WTC11 (cell line): Measurements from ENCODE around the gene MRFAP1.

Experiments used
- ATF1 ChIP-seq: sonication (generic); formaldehyde crosslinking; IDR thresholded peaks from 2 replicates; pipeline ENCODE4 v1.8.1; 2023; ENCODE audit warnings: mild to moderate bottlenecking, moderate library complexity, missing genetic modification reagents
- CBFB ChIP-seq: sonication (generic); formaldehyde crosslinking; IDR thresholded peaks from 2 replicates; pipeline ENCODE4 v1.8.1; 2022; ENCODE audit warnings: mild to moderate bottlenecking, low read depth, missing genetic modification reagents
- FOXK1 ChIP-seq: sonication (generic); formaldehyde crosslinking; IDR thresholded peaks from 2 replicates; pipeline ENCODE4 v1.8.0; 2022; ENCODE audit warnings: mild to moderate bottlenecking, moderate library complexity, missing genetic modification reagents
- FOXP1 ChIP-seq: sonication (generic); formaldehyde crosslinking; IDR thresholded peaks from 2 replicates; pipeline ENCODE4 v1.8.0; 2022; ENCODE audit warnings: missing genetic modification reagents, mild to moderate bottlenecking, moderate library complexity, borderline replicate concordance
- KAT7 ChIP-seq: sonication (generic); formaldehyde crosslinking; IDR thresholded peaks from 2 replicates; pipeline ENCODE4 v1.8.1; 2023; ENCODE audit warnings: missing genetic modification reagents, mild to moderate bottlenecking, borderline replicate concordance
- NFE2L1 ChIP-seq: sonication (generic); formaldehyde crosslinking; IDR thresholded peaks from 2 replicates; pipeline ENCODE4 v1.8.1; 2023; ENCODE audit warnings: missing genetic modification reagents
- NR2C2 ChIP-seq: sonication (generic); formaldehyde crosslinking; IDR thresholded peaks from 2 replicates; pipeline ENCODE4 v1.8.0; 2022; ENCODE audit warnings: mild to moderate bottlenecking, missing genetic modification reagents
- TEAD4 ChIP-seq: sonication (generic); formaldehyde crosslinking; IDR thresholded peaks from 2 replicates; pipeline ENCODE4 v1.8.0; 2022; ENCODE audit warnings: mild to moderate bottlenecking, missing genetic modification reagents
- ZNF263 ChIP-seq: sonication (generic); formaldehyde crosslinking; IDR thresholded peaks from 2 replicates; pipeline ENCODE4 v1.8.1; 2022; ENCODE audit warnings: low read depth, mild to moderate bottlenecking, moderate library complexity, missing genetic modification reagents
- TF ChIP-seq, protein P1 (sequence below): fragments of 200-600 bp; IDR thresholded peaks from 2 replicates; pipeline ENCODE4 v1.8.0; 2022; ENCODE audit warnings: antibody characterized with exemption
- TF ChIP-seq, protein P2 (sequence below): sonication (generic); formaldehyde crosslinking; IDR thresholded peaks from 2 replicates; pipeline ENCODE4 v1.8.0; 2022; ENCODE audit warnings: mild to moderate bottlenecking, missing genetic modification reagents
- TF ChIP-seq, protein P3 (sequence below): sonication (generic); formaldehyde crosslinking; IDR thresholded peaks from 2 replicates; pipeline ENCODE4 v1.8.1; 2023; ENCODE audit warnings: mild to moderate bottlenecking, missing genetic modification reagents, moderate library complexity

DNA sequence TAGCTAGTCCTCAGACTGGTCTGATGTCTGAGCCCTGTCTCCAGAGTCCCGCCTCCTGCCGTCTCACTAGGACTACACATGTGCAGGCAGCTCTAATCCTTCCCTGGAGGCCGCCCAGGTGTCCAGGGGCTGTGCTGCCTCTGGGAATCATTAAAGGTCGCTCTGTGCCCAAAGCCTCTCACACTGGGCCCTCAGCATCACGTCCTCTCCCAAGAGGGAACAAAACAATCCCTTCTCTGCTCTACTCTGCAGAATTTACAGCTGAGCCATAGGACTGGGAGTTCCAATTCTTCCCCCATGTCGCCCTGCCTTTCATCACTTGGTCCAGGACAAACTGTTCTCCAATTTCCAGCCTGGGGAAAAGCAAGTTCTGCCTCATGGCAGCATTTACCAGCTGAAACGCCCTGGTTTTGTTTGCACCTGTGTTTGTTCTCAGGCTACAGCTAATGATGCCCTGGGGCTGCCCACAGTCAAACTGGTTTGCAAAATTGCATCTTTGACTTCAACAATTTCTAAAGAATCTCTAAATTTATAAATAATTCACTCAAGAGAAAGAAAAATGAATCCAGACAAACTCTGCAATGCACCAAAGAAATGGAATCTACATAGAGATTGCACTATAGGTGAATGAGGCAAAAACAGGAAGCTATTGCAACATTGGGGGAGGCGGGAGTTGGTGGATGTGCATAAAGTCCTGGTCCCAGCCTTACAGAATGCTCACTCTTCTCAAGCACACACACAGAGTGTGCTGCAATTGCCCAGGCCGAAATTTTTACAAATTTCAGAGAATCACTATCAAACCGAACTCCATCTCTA, 7.2 kb upstream of the MRFAP1 start:
- TF ChIP-seq, protein P1, sequence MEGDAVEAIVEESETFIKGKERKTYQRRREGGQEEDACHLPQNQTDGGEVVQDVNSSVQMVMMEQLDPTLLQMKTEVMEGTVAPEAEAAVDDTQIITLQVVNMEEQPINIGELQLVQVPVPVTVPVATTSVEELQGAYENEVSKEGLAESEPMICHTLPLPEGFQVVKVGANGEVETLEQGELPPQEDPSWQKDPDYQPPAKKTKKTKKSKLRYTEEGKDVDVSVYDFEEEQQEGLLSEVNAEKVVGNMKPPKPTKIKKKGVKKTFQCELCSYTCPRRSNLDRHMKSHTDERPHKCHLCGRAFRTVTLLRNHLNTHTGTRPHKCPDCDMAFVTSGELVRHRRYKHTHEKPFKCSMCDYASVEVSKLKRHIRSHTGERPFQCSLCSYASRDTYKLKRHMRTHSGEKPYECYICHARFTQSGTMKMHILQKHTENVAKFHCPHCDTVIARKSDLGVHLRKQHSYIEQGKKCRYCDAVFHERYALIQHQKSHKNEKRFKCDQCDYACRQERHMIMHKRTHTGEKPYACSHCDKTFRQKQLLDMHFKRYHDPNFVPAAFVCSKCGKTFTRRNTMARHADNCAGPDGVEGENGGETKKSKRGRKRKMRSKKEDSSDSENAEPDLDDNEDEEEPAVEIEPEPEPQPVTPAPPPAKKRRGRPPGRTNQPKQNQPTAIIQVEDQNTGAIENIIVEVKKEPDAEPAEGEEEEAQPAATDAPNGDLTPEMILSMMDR = no peak
- TF ChIP-seq CBFB (CRISPR knock-in tag) (no peak), FOXK1 (CRISPR knock-in tag) (no peak), NR2C2 (no peak), FOXP1 (CRISPR knock-in tag) (no peak), NFE2L1 (no peak), KAT7 (CRISPR knock-in tag) (no peak), TEAD4 (CRISPR knock-in tag) (no peak), ZNF263 (CRISPR knock-in tag) (no peak), ATF1 (CRISPR knock-in tag) (no peak)
- TF ChIP-seq, protein P2, sequence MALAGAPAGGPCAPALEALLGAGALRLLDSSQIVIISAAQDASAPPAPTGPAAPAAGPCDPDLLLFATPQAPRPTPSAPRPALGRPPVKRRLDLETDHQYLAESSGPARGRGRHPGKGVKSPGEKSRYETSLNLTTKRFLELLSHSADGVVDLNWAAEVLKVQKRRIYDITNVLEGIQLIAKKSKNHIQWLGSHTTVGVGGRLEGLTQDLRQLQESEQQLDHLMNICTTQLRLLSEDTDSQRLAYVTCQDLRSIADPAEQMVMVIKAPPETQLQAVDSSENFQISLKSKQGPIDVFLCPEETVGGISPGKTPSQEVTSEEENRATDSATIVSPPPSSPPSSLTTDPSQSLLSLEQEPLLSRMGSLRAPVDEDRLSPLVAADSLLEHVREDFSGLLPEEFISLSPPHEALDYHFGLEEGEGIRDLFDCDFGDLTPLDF (CRISPR knock-in tag) = no peak
- TF ChIP-seq, protein P3, sequence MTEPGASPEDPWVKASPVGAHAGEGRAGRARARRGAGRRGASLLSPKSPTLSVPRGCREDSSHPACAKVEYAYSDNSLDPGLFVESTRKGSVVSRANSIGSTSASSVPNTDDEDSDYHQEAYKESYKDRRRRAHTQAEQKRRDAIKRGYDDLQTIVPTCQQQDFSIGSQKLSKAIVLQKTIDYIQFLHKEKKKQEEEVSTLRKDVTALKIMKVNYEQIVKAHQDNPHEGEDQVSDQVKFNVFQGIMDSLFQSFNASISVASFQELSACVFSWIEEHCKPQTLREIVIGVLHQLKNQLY (CRISPR knock-in tag) = no peak
